Sigmoid colon (tissue), 7 donors: Measurements from ENCODE around the gene RETN. TPM values are rescaled to one million over a fixed set of nuclear protein-coding genes. Genes with fewer than 3 reads are reported as not detected.

Source experiments
- DNase-seq: peaks from one replicate; pipeline ENCODE4 v3.0.0-alpha.2; 2019
- H3K27ac ChIP-seq, 4 donors: fragments of 200-600 bp; sonication (generic); one replicate each; pipeline ENCODE4 v1.5.1; 2016 to 2019; ENCODE audit warnings: mild to moderate bottlenecking in 1 of 4
- H3K27me3 ChIP-seq, 3 donors: fragments of 200-600 bp; sonication (generic); one replicate each; pipeline ENCODE4 v1.5.1; 2019; ENCODE audit warnings: mild to moderate bottlenecking in 1 of 3
- H3K36me3 ChIP-seq, 4 donors: fragments of 200-600 bp; sonication (generic); one replicate each; pipeline ENCODE4 v1.5.1; 2016 to 2019
- H3K4me1 ChIP-seq, 4 donors: fragments of 200-600 bp; sonication (generic); one replicate each; pipeline ENCODE4 v1.5.1; 2017 to 2019
- H3K4me3 ChIP-seq, 4 donors: fragments of 200-600 bp; sonication (generic); one replicate each; pipeline ENCODE4 v1.5.1; 2017 to 2019; ENCODE audit warnings: mild to moderate bottlenecking in 2 of 4, moderate library complexity in 1 of 4
- H3K9me3 ChIP-seq, 4 donors: fragments of 200-600 bp in 3 of 4; sonication (generic) in 3 of 4; one replicate each; pipeline versions ENCODE4 v1.5.1 to v1.6.1; 2013 to 2019
- EP300 ChIP-seq, 4 donors: sonication (generic); formaldehyde crosslinking; IDR thresholded peaks; one replicate each; pipeline ENCODE4 v1.6.1; 2017; ENCODE audit warnings: antibody characterized with exemption in 4 of 4
- POLR2A ChIP-seq, 2 donors: fragments of 450-650 bp; IDR thresholded peaks; one replicate each; pipeline ENCODE4 v1.6.1; 2016; ENCODE audit warnings: antibody characterized with exemption in 2 of 2, mild to moderate bottlenecking in 2 of 2, moderate library complexity in 2 of 2
- POLR2AphosphoS5 ChIP-seq, 4 donors: sonication (generic); formaldehyde crosslinking; IDR thresholded peaks; one replicate each; pipeline ENCODE4 v1.6.1; 2017; ENCODE audit warnings: antibody characterized with exemption in 4 of 4
- WGBS, 2 donors: extraction: QIAGEN DNeasy Blood & Tissue Kit; methylation state at CpG; one replicate each; pipeline ENCODE4 v1.1.7; 2013; 5-methylcytosine and 5-hydroxymethylcytosine counted together
- intact Hi-C: fragments of 100-400 bp; cut with DNase I; formaldehyde crosslinking; loops from one replicate; pipeline ENCODE4 v1.15.1; 2023
- polyA plus RNA-seq, 3 donors: library from polyadenylated mRNA; stranded (reverse); fragments of 200-250 nt; gene quantifications; one replicate each; pipeline ENCODE4 v1.2.3, GENCODE V29; 2013
- total RNA-seq, 4 donors: library from RNA; depleted of rRNA; stranded (reverse); fragments of >200 nt; gene quantifications; one replicate each; pipeline ENCODE4 v1.1.0, GENCODE V29; 2016
- TF ChIP-seq, protein P1 (sequence below), 4 experiments: fragments of 450-650 bp in 3 of 4; fragments of 200-600 bp in 1 of 4; IDR thresholded peaks; one replicate each; pipeline ENCODE4 v1.5.1; 2016 to 2019; ENCODE audit warnings: antibody characterized with exemption in 4 of 4, mild to moderate bottlenecking in 3 of 4, moderate library complexity in 2 of 4
- donor health status: healthy with polysubstance abuse.
- donor health status: Bipolar disorder and iron deficiency.
- donor health status: healthy.

The RETN gene
- total and polyA plus RNA-seq, 7 donors = 3.6 to 38.1 (median 8.6) TPM; not detected in 4

DNA sequence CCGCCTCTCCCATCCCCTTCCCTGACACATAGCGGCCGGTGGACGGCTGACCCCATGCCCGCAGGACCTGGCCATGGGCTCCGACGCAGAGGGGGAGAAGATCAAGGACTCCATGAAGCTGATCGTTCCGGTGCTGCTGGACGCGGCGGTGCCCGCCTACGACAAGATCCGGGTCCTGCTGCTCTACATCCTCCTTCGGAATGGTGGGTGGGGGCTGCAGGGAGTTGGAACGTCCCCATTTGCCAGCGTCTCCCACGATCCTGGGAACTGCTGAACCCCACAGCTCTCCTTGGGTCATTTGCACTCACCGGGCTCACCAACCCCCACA lies 24.3 kb upstream of the RETN start:
- TF ChIP-seq EP300 (IDR thresholded peaks at IDR 0.05) (no peak), POLR2AphosphoS5 (IDR thresholded peaks at IDR 0.05) (no peak), POLR2A (IDR thresholded peaks at IDR 0.05) (no peak)
- TF ChIP-seq, protein P1, sequence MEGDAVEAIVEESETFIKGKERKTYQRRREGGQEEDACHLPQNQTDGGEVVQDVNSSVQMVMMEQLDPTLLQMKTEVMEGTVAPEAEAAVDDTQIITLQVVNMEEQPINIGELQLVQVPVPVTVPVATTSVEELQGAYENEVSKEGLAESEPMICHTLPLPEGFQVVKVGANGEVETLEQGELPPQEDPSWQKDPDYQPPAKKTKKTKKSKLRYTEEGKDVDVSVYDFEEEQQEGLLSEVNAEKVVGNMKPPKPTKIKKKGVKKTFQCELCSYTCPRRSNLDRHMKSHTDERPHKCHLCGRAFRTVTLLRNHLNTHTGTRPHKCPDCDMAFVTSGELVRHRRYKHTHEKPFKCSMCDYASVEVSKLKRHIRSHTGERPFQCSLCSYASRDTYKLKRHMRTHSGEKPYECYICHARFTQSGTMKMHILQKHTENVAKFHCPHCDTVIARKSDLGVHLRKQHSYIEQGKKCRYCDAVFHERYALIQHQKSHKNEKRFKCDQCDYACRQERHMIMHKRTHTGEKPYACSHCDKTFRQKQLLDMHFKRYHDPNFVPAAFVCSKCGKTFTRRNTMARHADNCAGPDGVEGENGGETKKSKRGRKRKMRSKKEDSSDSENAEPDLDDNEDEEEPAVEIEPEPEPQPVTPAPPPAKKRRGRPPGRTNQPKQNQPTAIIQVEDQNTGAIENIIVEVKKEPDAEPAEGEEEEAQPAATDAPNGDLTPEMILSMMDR (IDR thresholded peaks at IDR 0.05) = no peak
- Histone ChIP-seq H3K4me1 (no peaks in the 10 kb centered on the region), H3K27me3 (peaks cover 0 to 37% (median 21%) of the 10 kb centered on the region in 3 donors), H3K4me3 (no peak overlapping the region), H3K36me3 (no peaks in the 10 kb centered on the region), H3K9me3 (no peaks in the 10 kb centered on the region), H3K27ac (no peak overlapping the region)
- DNase-seq = no peak
- intact Hi-C loops = no loop called here
- WGBS, 2 donors = 95 to 96% methylated on average over 20 of the region's 20 CpGs

- Histone ChIP-seq H3K27me3 (peaks cover 0 to 39% (median 19%) of the 10 kb centered on the region in 3 donors), H3K27ac (no peak overlapping the region), H3K9me3 (no peaks in the 10 kb centered on the region), H3K36me3 (no peaks in the 10 kb centered on the region), H3K4me1 (no peaks in the 10 kb centered on the region), H3K4me3 (no peak overlapping the region)
- DNase-seq = no peak
- TF ChIP-seq POLR2A (IDR thresholded peaks at IDR 0.05) (no peak), POLR2AphosphoS5 (IDR thresholded peaks at IDR 0.05) (no peak), EP300 (IDR thresholded peaks at IDR 0.05) (no peak)
- TF ChIP-seq, protein P1 (IDR thresholded peaks at IDR 0.05) = no peak
- 91 to 93% methylated on average over 14 of the region's 14 CpGs for WGBS, 2 donors
- intact Hi-C loops = no loop called here
Observed at GRCh38 chr19:7645163-7645562, 23.7 kb upstream of the RETN start.

DNA sequence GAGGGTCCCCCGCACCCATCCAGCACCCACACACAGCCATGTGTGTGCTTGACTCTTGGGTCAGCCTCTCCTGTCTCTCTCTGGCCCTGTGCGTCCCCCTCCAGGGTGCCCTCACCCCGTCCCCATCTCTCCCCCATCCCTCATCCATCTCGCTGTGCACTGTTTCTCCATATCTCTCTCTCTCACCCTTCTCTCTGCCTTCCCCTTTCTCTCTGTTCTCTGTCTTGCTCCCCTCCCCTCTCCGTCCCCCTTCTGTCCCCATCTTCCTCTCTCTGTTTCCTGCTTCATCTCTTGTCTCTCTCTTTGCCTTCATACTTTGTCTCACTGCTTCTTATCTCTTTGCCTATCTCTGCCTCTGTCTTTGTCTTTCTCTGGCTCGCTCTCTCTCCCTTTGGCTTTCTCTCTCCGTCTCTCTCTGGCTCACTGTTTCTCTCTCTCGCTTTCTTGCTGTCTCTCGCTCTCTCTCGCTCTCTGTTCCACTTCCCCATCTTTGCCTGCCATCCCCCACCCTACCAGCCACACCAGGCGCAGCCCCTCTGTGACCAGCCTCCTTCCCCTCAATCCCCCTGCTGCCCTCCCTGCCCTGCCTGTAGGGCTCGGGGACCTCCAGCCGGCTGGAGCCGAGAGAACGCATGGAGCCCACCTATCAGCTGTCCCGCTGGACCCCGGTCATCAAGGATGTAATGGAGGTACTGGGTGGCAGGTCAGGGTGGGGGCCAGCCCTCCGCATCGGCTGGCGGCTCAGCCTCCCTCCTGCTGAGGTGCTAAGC lies 23.0 kb upstream of the RETN start:
- no peaks in the 10 kb centered on the region for H3K36me3 ChIP-seq
- H3K4me3 ChIP-seq = no peak overlapping the region
- intact Hi-C loops = no loop called here
- 83 to 88% methylated on average over 20 of the region's 20 CpGs for WGBS, 2 donors
- no peak overlapping the region for H3K27ac ChIP-seq
- peaks cover 0 to 44% (median 19%) of the 10 kb centered on the region in 3 donors for H3K27me3 ChIP-seq
- no peak for DNase-seq
- no peaks in the 10 kb centered on the region for H3K4me1 ChIP-seq
- TF ChIP-seq POLR2AphosphoS5 (IDR thresholded peaks at IDR 0.05) = no peak
- TF ChIP-seq, protein P1 (IDR thresholded peaks at IDR 0.05) = no peak
- no peak for TF ChIP-seq EP300 (IDR thresholded peaks at IDR 0.05)
- TF ChIP-seq POLR2A (IDR thresholded peaks at IDR 0.05) = no peak
- H3K9me3 ChIP-seq = no peaks in the 10 kb centered on the region

DNA sequence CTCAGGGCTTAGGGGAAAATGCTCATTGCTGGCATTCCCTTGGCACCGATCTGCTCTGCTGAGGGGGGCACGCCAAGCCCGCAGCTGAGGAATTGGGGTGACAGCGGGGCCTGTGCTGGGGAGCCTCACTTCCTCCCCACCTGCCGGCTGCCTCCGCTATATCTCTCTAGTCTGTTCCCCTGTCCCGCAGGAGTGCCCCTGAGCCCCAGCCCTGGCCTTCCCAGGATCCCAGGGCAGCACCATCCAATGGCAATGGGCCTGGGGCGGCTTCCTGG lies 22.5 kb upstream of the RETN start:
- H3K36me3 ChIP-seq = no peaks in the 10 kb centered on the region
- no peak for DNase-seq
- 91 to 92% methylated on average over 8 of the region's 8 CpGs for WGBS, 2 donors
- no peak for TF ChIP-seq EP300 (IDR thresholded peaks at IDR 0.05)
- TF ChIP-seq, protein P1 (IDR thresholded peaks at IDR 0.05) = no peak
- TF ChIP-seq POLR2AphosphoS5 (IDR thresholded peaks at IDR 0.05) = no peak
- TF ChIP-seq POLR2A (IDR thresholded peaks at IDR 0.05) = no peak
- no peak overlapping the region for H3K4me3 ChIP-seq
- H3K9me3 ChIP-seq = no peaks in the 10 kb centered on the region
- peaks cover 0 to 46% (median 19%) of the 10 kb centered on the region in 3 donors for H3K27me3 ChIP-seq
- H3K27ac ChIP-seq = no peak overlapping the region
- no peaks in the 10 kb centered on the region for H3K4me1 ChIP-seq
- intact Hi-C loops = no loop called here

DNA sequence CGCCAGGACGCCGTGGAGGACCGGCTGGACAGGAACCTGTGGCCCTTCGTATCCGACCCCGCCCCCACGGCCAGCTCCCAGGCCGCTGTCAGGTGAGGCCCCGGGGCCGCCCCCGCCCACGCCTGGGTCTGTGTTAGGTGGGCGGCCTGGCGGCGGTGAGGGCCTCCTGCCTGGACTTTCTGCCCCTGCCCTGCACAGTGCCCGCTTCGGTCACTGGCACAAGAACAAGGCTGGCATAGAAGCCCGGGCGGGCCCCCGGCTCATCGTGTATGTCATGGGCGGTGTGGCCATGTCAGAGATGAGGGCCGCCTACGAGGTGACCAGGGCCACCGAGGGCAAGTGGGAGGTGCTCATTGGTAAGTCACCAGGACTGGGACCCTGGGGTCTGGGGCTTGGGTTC lies 21.7 kb upstream of the RETN start:
- H3K27me3 ChIP-seq = peaks cover 0 to 46% (median 19%) of the 10 kb centered on the region in 3 donors
- no peak for DNase-seq
- TF ChIP-seq POLR2AphosphoS5 (IDR thresholded peaks at IDR 0.05) (no peak), EP300 (IDR thresholded peaks at IDR 0.05) (no peak), POLR2A (IDR thresholded peaks at IDR 0.05) (no peak)
- TF ChIP-seq, protein P1 (IDR thresholded peaks at IDR 0.05) = no peak
- no peaks in the 10 kb centered on the region for H3K36me3 ChIP-seq
- no peak overlapping the region for H3K27ac ChIP-seq
- no peaks in the 10 kb centered on the region for H3K9me3 ChIP-seq
- peaks cover 0 to 4% (median under 1%) of the 10 kb centered on the region in 4 donors for H3K4me1 ChIP-seq
- H3K4me3 ChIP-seq = no peak overlapping the region
- WGBS, 2 donors = 88 to 95% methylated on average over 26 of the region's 26 CpGs
- intact Hi-C loops = no loop called here
